Vagina (tissue), 2 donors: ENCODE results near the gene NPDC1.

ENCODE experiments used
- POLR2A ChIP-seq, 2 donors: fragments of 450-650 bp; IDR thresholded peaks; one replicate each; pipeline ENCODE4 v1.6.1; 2017; ENCODE audit warnings: antibody characterized with exemption in 2 of 2, mild to moderate bottlenecking in 2 of 2, moderate library complexity in 2 of 2
- TF ChIP-seq, protein P1 (sequence below), 3 experiments: fragments of 450-650 bp in 2 of 3; fragments of 200-600 bp in 1 of 3; sonication (generic) in 1 of 3; IDR thresholded peaks; one replicate each; pipeline ENCODE4 v1.5.1; 2017 to 2019; ENCODE audit warnings: antibody characterized with exemption in 3 of 3, mild to moderate bottlenecking in 2 of 3, moderate library complexity in 2 of 3

DNA sequence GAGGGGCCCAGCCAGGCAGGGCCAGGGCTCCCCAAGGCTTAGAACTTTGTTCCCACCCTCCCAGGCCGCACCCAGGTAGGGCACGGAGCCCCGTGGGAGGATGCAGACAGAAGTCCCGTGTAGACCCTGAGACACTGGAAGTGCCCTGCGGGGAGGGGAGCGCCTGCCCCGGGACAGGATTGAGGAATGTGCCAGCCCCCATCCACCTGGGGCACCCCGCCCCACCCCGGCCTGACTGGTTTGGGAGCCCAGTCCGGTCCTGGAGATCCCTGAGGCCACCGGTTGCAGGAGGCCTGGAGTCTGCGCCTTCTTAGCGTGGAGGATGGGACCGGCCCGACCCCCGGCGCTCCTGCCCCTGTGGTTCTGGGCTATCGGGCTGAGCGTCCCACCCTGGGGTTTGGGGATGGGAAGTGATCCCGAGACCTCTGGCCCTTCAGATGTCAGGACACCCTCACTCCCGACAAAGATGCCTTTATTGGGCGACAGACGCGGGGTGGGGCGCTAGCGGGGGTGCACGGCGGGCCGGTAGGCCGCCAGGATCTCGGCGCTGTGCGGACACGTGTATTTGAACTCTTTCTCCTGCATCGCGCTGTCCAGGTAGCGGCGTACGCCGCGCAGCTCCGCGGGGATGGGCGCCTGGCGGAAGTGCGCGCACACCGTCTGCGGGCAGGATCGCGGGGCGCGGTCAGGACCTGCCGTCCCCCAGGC, 51.6 kb downstream of the NPDC1 start:
- TF ChIP-seq, protein P1, sequence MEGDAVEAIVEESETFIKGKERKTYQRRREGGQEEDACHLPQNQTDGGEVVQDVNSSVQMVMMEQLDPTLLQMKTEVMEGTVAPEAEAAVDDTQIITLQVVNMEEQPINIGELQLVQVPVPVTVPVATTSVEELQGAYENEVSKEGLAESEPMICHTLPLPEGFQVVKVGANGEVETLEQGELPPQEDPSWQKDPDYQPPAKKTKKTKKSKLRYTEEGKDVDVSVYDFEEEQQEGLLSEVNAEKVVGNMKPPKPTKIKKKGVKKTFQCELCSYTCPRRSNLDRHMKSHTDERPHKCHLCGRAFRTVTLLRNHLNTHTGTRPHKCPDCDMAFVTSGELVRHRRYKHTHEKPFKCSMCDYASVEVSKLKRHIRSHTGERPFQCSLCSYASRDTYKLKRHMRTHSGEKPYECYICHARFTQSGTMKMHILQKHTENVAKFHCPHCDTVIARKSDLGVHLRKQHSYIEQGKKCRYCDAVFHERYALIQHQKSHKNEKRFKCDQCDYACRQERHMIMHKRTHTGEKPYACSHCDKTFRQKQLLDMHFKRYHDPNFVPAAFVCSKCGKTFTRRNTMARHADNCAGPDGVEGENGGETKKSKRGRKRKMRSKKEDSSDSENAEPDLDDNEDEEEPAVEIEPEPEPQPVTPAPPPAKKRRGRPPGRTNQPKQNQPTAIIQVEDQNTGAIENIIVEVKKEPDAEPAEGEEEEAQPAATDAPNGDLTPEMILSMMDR (IDR thresholded peaks at IDR 0.05): no peak
- TF ChIP-seq POLR2A (IDR thresholded peaks at IDR 0.05): no peak
